AG09319 (cell line): Measurements from ENCODE around the gene ACOXL.

Experiments
- DNase-seq: peaks from one replicate; pipeline ENCODE4 v3.0.0-alpha.2; 2010; ENCODE audit warnings: low read depth; ENCODE audit errors: extremely low read depth
- TF ChIP-seq, protein P1 (sequence below): IDR thresholded peaks from 2 replicates; pipeline ENCODE4 v1.5.1; 2011; ENCODE audit warnings: low read depth, mild to moderate bottlenecking, inconsistent platforms, low read length, moderate library complexity

Gene ACOXL

DNA sequence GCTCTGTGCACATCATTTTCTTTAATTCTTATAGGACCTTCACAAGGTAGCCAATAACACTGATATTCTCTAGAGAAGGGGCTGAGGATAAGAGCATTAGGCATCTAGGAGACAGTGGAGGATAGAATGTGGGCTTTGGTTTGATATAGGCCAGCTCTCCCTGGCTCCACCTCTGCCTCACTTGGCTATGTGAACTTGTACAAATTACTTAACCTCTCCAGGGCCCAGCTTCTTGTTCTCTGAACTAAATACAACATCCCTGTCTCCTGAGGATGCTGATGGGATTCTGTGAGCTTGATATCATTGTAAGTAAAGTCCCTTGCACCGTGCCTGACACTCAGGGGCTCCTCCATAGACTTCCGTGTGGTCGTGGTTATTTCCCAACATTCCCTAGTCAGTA lies 87.3 kb downstream of the ACOXL start:
- DNase-seq = no peak
- TF ChIP-seq, protein P1, sequence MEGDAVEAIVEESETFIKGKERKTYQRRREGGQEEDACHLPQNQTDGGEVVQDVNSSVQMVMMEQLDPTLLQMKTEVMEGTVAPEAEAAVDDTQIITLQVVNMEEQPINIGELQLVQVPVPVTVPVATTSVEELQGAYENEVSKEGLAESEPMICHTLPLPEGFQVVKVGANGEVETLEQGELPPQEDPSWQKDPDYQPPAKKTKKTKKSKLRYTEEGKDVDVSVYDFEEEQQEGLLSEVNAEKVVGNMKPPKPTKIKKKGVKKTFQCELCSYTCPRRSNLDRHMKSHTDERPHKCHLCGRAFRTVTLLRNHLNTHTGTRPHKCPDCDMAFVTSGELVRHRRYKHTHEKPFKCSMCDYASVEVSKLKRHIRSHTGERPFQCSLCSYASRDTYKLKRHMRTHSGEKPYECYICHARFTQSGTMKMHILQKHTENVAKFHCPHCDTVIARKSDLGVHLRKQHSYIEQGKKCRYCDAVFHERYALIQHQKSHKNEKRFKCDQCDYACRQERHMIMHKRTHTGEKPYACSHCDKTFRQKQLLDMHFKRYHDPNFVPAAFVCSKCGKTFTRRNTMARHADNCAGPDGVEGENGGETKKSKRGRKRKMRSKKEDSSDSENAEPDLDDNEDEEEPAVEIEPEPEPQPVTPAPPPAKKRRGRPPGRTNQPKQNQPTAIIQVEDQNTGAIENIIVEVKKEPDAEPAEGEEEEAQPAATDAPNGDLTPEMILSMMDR = no peak

DNA sequence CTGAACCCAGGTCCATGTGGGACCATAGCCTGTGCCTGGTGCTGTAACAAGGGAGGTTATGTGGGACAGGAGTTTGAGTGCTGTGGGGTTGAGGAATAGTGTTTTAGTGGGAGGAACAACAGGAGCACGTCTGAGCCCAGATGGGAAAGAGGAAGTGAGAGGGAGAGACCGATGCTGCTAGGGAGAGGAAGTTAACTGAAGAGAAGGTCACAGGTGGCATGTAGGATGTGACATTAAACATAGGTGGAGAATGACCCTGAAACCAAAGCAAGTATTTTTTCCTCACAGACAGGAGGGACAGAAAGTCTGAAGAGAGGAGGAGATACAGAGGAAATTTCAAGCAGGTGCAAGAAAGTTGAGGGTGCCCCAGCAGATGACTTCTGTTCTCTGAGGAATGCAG lies 87.8 kb downstream of the ACOXL start:
- TF ChIP-seq, protein P1 = no peak
- no peak for DNase-seq

DNA sequence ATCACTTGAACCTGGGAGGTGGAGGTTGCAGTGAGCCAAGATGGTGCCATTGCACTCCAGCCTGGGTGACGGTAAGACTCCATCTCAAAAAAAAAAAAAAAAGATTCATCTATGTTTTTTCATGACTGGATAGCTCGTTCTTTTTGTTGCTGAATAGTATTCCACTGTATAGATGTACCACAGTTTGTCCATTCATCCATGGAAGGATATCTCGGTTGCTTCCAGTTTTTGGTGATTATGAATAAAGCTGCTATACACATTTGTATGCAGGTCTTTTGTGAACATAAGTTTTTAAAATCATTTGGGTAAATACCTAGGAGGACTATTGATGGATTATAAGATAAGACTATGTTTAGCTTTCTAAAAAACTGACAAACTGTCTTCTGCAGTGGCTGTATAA lies 90.8 kb downstream of the ACOXL start:
- no peak for DNase-seq
- TF ChIP-seq, protein P1 = no peak

DNA sequence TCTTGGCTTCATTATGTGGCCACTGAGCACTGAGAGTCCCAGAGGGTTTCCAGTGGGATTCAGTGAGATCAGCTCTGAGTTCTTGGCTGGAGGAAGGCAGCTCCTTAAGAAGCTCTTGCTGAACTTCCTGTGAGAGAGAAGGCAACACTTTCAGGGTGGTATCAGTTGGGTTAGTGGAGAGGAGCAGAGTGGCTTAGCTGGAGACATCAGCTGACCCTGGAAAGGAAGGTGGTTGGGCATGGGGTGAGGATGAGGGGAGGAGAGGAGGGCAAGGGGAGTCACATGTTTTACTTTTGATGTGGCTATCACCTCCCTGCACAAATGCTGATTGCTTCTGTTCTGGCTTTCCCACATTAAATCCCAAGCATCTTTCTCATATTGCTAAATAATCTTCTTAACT lies 95.1 kb downstream of the ACOXL start:
- DNase-seq = no peak
- TF ChIP-seq, protein P1 = no peak

DNA sequence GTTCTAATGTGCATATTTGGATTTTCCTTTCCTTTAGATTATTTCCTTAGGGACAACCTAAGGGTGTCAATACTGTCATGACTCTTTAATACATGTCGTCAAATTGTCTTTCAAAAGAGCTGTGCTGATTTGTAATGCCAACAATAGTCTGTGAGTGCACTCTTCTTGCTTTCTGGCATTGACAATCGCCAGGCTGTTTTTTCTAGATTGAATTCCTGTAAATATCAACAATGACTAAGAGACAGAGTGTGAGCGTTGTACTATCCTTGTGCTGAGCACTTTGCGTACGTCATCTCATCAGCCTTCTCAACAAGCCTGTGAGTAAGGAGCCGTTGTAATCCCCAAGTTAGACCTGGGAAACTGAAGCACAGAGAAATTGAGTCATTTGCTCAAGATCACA lies 96.0 kb downstream of the ACOXL start:
- TF ChIP-seq, protein P1 = no peak
- no peak for DNase-seq

DNA sequence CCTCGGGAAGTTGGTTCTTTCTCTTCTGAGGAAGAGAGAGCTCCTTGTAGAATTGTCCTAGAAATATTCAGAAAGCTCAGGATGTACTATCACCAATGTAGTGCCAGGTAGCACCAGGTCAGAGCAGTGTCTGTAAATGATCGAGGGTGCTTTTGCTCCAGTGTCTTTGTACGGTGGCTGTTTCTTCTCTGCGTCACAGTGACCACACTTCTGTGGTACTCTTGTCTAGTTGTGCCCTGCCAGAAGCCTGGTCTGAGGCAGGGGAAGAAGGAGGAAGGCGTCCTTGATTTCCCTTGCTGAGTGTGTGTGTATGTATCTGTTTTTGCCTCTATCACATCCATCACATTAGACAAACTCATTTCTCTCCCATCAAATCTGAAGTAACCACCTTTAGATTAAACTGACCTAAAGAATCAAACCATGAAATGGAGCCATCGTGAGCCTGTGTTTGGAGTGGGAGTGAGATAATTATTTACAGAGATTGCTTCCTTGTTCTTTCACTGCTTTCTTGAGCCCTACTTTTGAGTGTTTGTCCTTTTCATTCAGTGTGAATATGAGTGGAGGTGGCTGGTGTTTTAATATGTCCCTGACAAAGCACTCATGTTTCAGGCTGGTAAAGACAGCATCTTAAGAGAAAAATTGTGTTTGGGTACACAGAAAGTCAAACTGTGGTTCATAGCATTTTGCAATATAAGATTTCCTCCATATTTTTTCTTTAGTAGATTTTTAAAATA lies 97.2 kb downstream of the ACOXL start:
- TF ChIP-seq, protein P1 = no peak
- DNase-seq = no peak

DNA sequence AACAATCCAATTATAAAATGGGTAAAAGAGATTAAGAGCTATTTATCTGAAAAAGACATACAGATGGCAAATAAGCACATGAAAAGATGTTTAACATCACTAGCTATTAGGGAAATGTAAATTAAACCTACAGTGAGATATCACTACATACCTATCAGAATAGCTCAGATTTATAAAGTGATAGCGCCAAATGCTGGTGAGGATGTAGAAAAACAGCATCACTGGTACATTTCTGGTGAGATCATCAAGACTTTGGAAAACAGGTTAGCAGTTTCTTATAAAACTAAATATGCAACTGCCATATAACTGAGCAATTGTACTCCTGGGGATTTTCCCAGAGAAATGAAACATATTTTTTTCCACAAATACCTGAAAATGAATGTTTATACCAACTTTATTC lies 100.4 kb downstream of the ACOXL start:
- DNase-seq = no peak
- TF ChIP-seq, protein P1 = no peak
